ENCODE data around the gene DNAAF9. TPM values are rescaled to one million over a fixed set of nuclear protein-coding genes. Genes with fewer than 3 reads are reported as not detected.

DNAAF9 gene
- total RNA-seq (11.8 and 19.2 TPM in 2 replicates), polyA plus RNA-seq (10.6 and 11.7 TPM in 2 replicates), polyA minus RNA-seq (ENCODE audit: low replicate concordance) (9.7 and 10.0 TPM in 2 replicates)
- 6.6 and 8.1 TPM in 2 replicates for polyA plus RNA-seq (2012)

DNA sequence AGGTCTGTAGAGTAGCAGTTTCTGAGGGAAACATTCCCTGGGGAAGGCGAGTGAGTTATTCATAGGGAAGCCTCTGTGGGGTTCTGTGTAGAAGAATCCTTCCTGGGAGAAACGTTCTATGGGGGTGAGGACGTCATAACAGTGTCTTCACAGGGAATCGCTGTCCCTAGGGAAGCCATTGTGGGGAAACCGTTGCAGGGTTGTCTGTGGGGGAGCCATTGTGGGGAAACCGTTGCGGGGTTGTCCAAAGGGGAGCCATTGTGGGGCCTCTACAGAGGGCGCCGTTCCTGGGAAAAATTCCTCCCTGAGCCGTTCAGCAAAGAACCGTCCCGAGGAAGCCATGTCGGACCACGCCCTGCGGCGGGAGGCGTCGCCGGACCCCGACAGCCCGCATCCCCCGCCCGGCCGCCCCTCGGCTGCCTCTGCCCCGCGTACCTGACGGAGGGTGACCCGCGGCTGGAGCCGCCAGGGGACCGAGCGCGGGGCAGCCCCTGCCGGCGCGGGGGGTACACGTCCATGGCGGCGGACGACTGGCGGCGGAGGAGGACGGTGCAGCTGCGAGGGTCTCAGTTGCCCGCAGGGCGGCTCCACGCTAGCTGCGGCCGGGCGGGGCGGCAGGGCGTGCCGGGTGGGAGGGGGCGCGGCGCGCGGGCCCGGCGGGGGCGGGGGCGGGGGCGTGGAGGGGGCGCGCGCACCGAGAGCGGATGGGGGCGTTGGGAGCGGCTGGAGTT lies at the start of gene DNAAF9:
Gene DNAAF9 (minus strand): TSS at position 630 of the 731 bp plus-strand sequence. CDS start 112 bp downstream, at position 518.
- Histone ChIP-seq H3K4me1 (ENCODE audit: control insufficient read depth, extremely low read depth, insufficient read depth, low read length) (no peaks in the 10 kb centered on the region), H3K4me3 (replicated peaks in 1 of 4; ENCODE audit: control extremely low read depth in 1 of 4, insufficient read depth in 1 of 4, low read depth in 3 of 4, low read length in 4 of 4) (peak within 1 kb of the TSS; percentile 84 to 98 (median 87)), H2AFZ (ENCODE audit: low read length) (peak within 1 kb of the TSS; percentile 94), H3K27ac (ENCODE audit: insufficient read depth, low read length) (peak within 1 kb of the TSS; percentile 82), H3K9ac (ENCODE audit: insufficient read depth, low read length) (peak within 1 kb of the TSS; percentile 87), H3K27me3 (ENCODE audit: control insufficient read depth, insufficient read depth, low read length) (no peaks in the 10 kb centered on the region), H3K9me3 (ENCODE audit: control insufficient read depth, insufficient read depth, low read depth, low read length) (no peaks in the 10 kb centered on the region), H4K20me1 (ENCODE audit: control insufficient read depth, extremely low read depth, insufficient read depth, low read length) (no peaks in the 10 kb centered on the region), H3K4me2 (ENCODE audit: extremely low read depth, insufficient read depth, low read length) (peak within 1 kb of the TSS; percentile 99), H3K36me3 (ENCODE audit: control insufficient read depth, insufficient read depth, low read length) (no peaks in the 10 kb centered on the region), H3K79me2 (ENCODE audit: control insufficient read depth, insufficient read depth, low read length) (peaks cover 47% of the 10 kb centered on the region)
- peak; percentile 47 to 48 for DNase-seq (ENCODE audit: low read depth in 2 of 2)
- TF ChIP-seq EZH2 (IDR thresholded peaks at IDR 0.05; ENCODE audit: low read length, missing control alignments), result no peak
- TF ChIP-seq, protein P1, sequence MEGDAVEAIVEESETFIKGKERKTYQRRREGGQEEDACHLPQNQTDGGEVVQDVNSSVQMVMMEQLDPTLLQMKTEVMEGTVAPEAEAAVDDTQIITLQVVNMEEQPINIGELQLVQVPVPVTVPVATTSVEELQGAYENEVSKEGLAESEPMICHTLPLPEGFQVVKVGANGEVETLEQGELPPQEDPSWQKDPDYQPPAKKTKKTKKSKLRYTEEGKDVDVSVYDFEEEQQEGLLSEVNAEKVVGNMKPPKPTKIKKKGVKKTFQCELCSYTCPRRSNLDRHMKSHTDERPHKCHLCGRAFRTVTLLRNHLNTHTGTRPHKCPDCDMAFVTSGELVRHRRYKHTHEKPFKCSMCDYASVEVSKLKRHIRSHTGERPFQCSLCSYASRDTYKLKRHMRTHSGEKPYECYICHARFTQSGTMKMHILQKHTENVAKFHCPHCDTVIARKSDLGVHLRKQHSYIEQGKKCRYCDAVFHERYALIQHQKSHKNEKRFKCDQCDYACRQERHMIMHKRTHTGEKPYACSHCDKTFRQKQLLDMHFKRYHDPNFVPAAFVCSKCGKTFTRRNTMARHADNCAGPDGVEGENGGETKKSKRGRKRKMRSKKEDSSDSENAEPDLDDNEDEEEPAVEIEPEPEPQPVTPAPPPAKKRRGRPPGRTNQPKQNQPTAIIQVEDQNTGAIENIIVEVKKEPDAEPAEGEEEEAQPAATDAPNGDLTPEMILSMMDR (conservative IDR thresholded peaks at IDR 0.05 in 1 of 2, IDR thresholded peaks at IDR 0.05 in 1 of 2; ENCODE audit: low read depth in 1 of 2, low read length in 2 of 2), result peak; percentile 11 to 36

DNA sequence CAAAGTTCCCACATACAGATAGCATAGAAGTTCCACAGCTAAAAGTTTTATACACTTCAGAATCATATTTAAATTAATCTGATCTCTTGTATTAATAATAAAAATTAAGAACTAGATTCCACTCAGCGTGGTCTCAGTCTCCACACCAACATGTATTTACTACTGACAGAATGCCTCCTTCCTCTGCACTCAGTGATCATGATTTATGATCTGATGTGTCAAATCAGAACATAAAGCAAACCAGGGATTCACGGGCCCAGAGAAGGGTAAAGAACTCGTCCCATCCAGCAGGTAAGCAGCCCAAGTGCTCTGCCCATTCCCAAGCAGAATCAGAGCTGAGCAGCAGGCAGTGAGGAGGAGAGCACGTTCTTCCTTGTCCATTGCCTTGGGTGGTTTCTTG lies 49.2 kb upstream of the DNAAF9 start:
- no peak for TF ChIP-seq EZH2 (IDR thresholded peaks at IDR 0.05; ENCODE audit: low read length, missing control alignments)
- TF ChIP-seq, protein P1 (conservative IDR thresholded peaks at IDR 0.05 in 1 of 2, IDR thresholded peaks at IDR 0.05 in 1 of 2; ENCODE audit: low read depth in 1 of 2, low read length in 2 of 2), result no peak

DNA sequence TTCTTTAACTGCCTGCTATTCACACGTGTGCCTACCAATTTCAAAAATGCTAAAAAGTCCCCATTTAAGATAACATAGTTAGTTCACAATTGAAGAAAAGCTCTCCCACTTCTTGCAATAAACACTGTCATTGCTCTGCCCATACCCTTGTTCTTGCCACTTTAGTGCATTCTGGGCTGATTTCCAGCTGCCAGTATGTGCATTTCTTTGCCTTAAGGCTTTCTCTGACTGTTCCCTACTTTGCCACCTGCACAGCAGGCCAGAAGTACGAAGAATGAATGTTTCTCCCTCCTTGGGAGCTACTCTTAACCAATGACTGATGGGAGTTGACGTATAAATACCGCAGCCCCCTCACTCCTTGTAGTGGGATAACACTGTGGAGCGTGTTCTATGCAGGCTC lies 47.4 kb upstream of the DNAAF9 start:
- H3K4me1 ChIP-seq (ENCODE audit: control insufficient read depth, extremely low read depth, insufficient read depth, low read length), result no peaks in the 10 kb centered on the region
- H3K9ac ChIP-seq (ENCODE audit: insufficient read depth, low read length), result no peak overlapping the region
- no peaks in the 10 kb centered on the region for H3K36me3 ChIP-seq (ENCODE audit: control insufficient read depth, insufficient read depth, low read length)
- H3K9me3 ChIP-seq (ENCODE audit: control insufficient read depth, insufficient read depth, low read depth, low read length), result no peaks in the 10 kb centered on the region
- H2AFZ ChIP-seq (ENCODE audit: low read length), result no peak overlapping the region
- no peaks in the 10 kb centered on the region for H4K20me1 ChIP-seq (ENCODE audit: control insufficient read depth, extremely low read depth, insufficient read depth, low read length)
- H3K27ac ChIP-seq (ENCODE audit: insufficient read depth, low read length), result no peak overlapping the region
- H3K79me2 ChIP-seq (ENCODE audit: control insufficient read depth, insufficient read depth, low read length), result no peaks in the 10 kb centered on the region
- H3K27me3 ChIP-seq (ENCODE audit: control insufficient read depth, insufficient read depth, low read length), result peaks cover 12% of the 10 kb centered on the region
- H3K4me3 ChIP-seq (replicated peaks in 1 of 4; ENCODE audit: control extremely low read depth in 1 of 4, insufficient read depth in 1 of 4, low read depth in 3 of 4, low read length in 4 of 4), result no peak overlapping the region
- no peak for TF ChIP-seq EZH2 (IDR thresholded peaks at IDR 0.05; ENCODE audit: low read length, missing control alignments)
- TF ChIP-seq, protein P1 (conservative IDR thresholded peaks at IDR 0.05 in 1 of 2, IDR thresholded peaks at IDR 0.05 in 1 of 2; ENCODE audit: low read depth in 1 of 2, low read length in 2 of 2), result no peak
- no peak for DNase-seq (ENCODE audit: low read depth in 2 of 2)
- no peak overlapping the region for H3K4me2 ChIP-seq (ENCODE audit: extremely low read depth, insufficient read depth, low read length)

More for the DNA sequence above, 49.2 kb upstream of the DNAAF9 start:
- no peaks in the 10 kb centered on the region for H3K79me2 ChIP-seq (ENCODE audit: control insufficient read depth, insufficient read depth, low read length)
- H3K27me3 ChIP-seq (ENCODE audit: control insufficient read depth, insufficient read depth, low read length), result peaks cover 13% of the 10 kb centered on the region
- H3K9me3 ChIP-seq (ENCODE audit: control insufficient read depth, insufficient read depth, low read depth, low read length), result no peaks in the 10 kb centered on the region
- no peaks in the 10 kb centered on the region for H3K36me3 ChIP-seq (ENCODE audit: control insufficient read depth, insufficient read depth, low read length)
- H2AFZ ChIP-seq (ENCODE audit: low read length), result no peak overlapping the region
- H3K4me1 ChIP-seq (ENCODE audit: control insufficient read depth, extremely low read depth, insufficient read depth, low read length), result no peaks in the 10 kb centered on the region
- no peak overlapping the region for H3K4me2 ChIP-seq (ENCODE audit: extremely low read depth, insufficient read depth, low read length)
- no peaks in the 10 kb centered on the region for H4K20me1 ChIP-seq (ENCODE audit: control insufficient read depth, extremely low read depth, insufficient read depth, low read length)
- H3K9ac ChIP-seq (ENCODE audit: insufficient read depth, low read length), result no peak overlapping the region
- DNase-seq (ENCODE audit: low read depth in 2 of 2), result no peak
- no peak overlapping the region for H3K4me3 ChIP-seq (replicated peaks in 1 of 4; ENCODE audit: control extremely low read depth in 1 of 4, insufficient read depth in 1 of 4, low read depth in 3 of 4, low read length in 4 of 4)
- no peak overlapping the region for H3K27ac ChIP-seq (ENCODE audit: insufficient read depth, low read length)
